CMK (cell line): ENCODE data around the gene LPP.

ENCODE experiments used
- DNase-seq: peaks from one replicate; pipeline ENCODE4 v3.0.0-alpha.2; 2010; ENCODE audit warnings: low read depth

The LPP gene

DNA sequence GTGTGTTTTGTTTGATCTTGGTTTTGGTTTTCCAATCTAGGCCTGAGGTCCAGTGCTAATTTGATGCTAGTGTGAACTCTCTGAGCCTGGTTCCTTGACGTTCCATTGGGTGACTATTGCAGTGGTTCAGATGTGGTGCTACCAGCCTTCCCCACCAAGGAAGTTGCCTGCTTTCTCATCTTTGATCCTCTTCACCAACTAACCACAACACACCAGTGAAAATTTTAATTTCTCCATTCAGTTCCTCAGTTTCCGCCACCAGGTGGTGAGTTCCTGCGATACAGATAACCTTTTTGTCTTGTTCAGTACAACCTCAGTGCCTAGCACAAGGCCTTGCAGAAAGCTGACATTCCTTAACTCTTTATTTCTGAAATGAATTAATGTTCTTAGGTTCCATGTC, 680.4 kb downstream of the LPP start:
- DNase-seq = no peak

DNA sequence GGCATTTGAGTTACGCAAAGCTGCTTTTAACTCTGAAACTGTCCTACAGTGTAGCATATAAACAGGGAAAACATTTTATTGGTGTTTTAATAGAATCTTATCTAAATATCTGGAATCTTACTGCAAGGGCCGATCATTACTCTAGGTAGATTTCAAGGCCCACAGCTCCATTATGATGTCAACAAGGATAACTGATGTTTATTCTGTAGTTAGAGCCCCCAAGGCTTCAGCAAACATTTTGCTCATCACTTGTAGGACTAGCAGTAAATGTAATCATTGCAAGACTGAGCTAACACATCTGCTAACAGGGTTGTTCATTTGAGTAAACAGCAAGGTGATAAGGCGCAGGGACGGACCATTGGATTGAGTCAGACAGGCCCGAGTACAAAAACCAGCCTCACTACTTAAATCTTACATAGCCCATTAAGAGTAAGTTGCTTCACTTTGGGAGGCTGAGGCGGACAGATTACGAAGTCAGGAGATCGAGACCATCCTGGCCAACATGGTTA, 685.3 kb downstream of the LPP start:
- no peak for DNase-seq

DNA sequence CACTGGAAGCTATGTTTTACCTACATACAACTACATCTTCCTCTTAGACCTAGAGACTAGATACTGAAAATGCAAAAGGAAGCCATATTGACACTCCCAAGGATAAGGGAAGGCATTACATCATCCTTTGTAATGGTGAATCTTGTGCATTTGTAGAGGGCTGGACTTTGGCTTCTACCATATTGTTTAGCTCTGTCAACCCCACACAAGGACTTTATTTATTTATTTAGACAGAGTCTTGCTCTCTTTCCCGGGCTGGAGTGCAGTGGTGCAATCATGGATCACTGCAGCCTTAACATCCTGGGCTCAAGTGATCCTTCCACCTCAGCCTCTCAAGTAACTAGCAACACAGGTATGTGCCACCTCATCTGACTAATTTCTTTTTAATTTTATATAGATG, 686.3 kb downstream of the LPP start:
- no peak for DNase-seq

DNA sequence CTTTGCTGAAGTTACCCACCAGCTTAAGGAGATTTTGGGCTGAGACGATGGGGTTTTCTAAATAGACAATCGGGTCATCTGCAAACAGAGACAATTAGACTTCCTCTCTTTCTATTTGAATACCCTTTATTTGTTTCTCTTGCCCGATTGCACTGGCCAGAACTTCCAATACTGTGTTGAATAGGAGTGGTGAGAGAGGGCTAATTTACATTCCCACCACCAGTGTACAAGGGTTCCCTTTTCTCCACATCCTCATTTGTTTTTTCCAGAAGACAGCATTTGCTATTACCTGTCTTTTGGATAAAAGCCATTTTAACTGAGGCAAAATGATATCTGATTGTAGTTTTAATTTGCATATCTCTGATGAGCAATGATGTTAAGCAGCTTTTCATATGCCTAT, 687.9 kb downstream of the LPP start:
- no peak for DNase-seq

DNA sequence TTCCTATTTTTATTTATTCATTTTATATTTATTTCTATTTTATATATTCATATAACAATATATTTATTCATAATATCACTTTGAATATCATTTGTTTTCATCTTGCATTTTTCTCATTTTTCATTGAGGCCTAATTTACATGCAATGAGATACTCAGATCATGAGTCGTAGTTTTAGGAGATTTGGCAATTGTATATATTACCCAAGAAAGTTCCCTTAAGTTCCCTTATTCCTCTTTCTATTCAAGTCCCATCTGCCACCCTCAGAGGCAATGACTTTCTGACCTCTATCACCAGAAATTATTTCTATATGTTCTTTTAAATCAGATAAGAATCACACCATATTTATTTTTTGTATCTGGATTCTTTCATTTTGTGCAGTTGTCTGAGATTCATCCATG, 688.7 kb downstream of the LPP start:
- DNase-seq = no peak

DNA sequence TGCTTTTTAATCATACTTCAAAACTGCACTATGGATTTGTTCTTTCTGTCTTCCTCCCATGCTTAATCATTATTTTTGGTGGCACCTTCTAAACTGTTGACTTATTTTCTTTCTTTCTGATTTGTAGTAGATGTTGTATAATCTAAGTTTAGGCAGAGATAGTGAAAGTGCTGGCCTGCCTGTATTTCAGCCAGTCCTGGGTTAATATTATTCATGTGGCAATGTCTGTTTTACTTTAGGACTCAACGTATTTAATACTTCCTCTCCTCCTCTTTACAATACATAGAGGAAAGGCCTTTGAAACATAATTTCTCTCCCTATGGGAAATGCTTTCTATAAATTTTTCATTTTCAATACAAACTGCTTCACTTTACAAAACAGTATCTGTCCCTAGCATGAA, 690.1 kb downstream of the LPP start:
- DNase-seq = no peak

DNA sequence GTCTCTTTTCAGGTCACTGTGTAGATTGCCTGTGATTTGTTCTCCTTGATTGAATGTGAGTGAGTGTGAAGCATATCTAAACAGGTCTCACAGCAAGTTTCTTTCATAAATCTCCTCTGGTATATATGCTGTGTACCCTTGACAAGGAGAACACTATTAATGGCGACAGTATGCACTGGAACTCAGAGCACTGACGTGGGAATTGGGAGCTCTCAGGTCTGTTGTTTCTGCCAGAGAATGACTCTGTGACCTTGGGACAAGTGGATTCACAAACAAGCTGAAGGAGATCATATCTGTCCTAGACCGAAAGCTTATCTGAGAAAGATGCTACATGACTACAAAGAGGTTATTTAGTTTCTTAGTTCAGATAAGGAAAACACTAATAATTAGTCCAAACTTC, 691.6 kb downstream of the LPP start:
- DNase-seq = no peak

DNA sequence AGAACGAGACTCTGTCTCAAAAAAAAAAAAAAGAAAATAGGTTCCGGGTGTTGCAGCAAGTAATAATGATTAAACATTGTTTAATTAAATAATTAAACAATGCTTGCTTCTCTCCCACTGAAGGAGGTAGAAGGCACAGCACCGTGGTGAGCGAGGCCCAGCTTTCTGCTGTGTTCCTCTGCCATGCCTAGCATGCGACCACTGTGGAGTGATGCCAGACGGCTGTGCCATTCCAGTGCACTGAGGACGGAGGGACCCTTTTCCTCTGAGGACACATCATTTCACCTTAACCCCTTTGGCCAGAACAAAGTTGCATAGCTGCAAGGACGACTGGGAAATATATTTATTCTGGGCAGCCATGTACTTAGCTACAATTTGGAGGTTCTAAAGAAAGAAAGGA, 695.0 kb downstream of the LPP start:
- DNase-seq = no peak

DNA sequence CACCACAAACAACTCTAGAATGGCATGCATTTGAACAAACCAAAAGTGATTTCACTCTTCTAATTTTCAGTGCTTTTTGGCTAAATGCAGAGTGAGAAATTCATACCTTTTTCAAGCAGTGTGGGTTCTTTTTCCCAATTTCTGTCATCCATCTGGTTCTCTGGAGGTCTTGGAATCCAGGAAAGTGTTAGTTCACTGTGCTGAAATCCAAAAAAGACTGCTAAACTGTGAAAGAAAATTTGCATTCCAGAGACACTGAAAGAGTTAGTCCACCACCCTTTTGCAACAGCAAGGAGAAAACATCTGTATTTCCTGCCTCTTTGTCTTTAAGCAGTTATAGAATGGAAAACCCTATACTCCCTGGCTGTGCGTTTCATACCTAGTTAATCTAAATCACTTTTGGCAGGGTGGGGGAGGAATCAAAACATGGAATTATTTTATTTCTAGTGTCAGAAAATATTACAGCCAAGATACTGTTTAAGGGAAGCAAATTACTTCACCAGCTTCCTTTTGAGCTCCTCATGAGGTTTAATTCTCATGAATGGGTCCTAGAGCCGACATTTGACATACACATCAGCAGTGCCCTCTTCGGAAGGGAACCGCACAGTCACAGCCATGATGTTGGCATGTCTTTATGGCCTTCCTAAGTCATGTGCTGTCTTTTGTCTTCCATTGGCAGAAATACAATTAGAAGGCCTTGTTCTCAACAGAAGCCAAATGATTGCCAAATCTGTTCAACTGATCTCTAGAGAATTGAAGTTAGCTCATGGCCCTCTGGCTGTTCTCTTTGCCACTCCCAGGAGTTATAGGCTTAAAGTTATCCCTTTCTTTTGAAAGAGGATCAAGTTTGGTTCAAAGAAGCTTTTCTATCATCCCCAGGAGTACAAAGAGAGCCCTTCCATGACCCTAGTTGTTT, 700.2 kb downstream of the LPP start:
- no peak for DNase-seq

DNA sequence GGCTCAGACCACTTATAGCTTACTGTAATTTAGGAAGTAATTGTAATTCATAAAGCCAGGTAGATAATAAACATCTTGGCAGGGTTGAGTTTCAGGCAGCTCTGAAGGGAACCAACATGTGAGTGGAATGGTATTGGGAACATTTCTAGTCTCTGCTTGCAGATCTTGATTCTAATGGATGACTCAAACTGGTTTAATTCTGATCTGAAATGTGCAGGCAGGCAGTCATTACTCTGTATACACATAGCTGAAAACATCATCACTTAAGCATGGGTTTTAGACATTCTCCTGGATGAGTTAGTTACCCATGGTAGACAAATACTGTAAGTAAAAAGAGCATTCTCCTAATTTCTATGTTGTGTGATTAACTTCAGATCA, 700.8 kb downstream of the LPP start:
- DNase-seq = no peak

DNA sequence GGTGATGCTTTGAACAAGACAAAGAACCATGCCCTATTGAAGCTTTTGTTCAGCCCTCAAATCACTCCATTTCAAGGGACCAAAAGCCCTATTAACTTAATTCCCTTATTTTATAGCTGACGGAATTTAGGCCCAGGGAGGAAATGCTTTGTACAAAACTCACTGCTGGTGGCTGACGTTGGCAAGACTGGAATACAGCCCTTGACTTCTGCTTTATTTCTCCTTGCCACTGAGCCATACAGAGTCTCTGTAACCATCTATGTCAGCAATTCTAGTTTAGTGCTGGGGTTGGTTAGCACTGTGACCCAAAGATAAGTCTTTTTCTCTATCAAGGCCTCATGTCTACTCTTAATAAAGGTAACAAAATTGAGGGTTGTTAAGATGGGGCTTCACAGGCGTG, 701.7 kb downstream of the LPP start:
- DNase-seq = no peak

DNA sequence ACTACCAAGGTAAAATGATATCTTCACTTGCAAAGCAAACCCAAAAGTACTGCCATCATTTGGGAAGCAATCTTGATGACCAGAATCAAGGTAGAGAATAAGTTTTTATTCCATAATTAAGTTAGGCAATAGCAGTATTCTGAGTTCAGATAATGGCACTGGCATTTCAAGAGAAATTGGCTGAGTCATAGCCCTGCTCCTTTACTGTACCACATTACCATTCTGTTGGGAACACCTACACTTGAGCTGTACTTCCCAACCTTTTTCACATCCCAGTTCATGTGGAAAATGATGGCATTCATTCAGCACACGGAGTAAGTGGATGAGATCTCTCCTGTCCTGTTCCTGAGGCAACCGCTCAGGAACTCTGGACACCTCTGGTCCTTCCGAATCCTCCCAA, 706.2 kb downstream of the LPP start:
- DNase-seq = no peak

DNA sequence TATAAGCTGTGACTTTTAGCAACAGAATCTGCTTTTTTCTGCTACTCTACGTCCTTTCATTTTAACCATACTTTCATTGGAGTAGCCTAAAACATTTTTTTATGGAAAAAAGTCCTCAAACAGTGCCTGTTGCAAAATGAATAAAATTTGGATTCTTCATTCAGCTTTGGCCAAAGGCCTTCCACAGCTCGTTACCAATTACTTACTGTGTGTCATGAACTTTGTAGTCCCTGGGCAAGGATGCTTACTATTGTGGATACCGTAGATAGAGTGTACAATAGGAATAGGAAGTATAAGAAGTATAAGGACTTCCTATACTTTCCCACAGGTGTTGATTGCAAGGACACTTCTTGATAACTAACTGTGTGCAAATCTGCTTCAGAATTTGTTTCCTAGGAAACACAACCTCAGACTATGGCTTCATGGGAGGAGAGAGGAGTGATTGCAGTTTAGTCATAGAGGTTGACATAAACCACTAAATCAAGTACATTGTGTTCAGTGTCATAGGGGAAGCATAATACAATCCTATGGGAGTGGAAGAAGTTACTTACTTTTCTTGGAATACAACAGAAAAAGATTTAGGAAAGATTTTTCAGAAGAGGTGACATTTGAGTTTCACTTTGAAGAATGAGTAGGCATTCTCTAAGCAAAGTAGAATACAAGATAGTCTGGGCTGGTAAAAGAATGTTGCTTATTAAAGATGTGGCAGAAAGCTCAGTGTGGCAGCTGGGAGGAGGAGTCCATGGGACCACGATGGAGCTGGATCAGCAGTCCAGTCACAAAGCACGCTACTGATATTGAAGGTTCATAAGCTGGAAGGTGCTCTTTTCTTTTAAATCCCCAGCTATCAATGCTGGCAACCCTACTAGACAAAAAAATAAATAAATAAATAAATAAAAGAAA, 708.1 kb downstream of the LPP start:
- no peak for DNase-seq

DNA sequence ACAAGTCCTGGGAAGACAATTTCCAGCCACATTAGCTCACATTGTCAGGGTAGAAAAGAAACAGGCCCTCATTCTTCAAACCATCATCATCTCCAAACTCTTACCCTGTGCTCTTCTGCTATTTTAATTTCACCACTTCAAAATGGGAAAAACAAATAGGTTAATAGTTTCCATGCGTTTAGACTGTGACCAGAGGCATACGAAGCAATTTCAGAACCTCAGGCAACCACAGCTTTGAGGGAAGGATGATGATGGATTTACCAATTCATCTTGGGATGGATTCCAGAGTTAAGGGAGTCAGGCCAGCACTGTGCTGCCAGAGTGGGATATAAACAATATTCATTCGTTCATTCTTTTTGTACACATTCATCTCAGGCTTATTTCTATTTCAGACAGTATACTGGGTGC, 710.0 kb downstream of the LPP start:
- DNase-seq = no peak

DNA sequence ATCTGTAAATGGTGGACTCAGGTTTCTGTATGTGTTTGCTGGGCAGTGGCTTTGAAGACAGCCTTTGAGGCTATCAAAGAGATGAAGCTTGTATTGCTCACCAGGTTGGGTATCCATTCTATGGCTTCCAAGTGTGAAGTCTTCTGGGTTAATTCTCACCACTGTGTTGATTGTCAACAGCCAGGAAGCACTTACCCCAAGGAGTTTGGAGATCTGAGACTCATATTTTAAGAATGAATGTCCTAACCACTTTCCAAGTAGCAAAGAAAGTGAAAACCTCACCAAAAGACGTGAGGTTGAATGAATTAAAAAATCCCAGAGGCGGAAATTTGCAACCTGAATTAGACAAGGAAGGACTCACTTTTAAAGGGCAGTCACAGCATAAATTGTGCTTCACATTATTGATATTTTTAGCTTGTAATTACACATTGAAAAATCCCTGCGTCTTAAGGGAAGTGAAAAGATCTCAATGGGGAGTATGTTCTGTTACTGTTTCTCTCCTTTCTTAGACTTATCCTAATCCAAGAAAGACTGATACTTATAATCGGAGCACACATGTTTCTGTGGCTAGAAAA, 713.8 kb downstream of the LPP start:
- no peak for DNase-seq

DNA sequence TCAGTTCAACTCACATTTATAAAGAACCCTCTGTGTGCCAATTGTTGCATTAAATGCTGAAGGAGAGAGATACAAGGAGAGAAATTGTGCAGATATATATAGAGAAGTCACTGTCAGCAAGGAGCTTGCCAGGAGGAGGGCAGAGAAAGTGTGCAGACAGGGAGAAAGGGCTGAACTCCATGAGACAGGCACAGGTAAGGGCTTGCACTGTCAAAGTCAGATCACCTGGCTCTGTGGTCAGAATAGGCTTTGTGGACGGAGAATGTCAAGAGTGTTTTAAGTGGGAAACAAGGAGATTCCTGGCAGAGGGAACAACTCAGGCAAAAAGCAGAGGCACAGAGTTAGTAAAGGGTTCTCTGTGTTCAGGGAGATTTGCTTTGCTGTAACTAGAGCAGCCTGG, 714.8 kb downstream of the LPP start:
- DNase-seq = no peak

DNA sequence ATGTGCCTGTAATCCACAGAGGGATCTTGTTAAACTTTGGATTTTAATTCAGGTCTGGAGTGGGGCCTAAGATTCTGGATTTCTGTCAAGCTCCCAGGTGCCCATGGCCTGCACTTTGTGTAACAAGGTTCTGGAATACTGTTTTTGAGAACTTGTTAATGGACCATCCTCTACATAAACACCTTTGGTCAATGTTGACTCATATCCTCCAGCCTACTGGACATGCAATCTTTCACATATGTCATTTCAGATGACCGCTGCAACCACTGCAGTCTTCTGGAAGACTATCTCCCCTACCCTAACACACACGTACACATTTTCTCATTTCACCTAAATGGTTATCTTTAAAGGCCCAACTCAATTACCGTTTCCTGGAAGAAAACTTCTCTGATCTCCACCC, 715.7 kb downstream of the LPP start:
- DNase-seq = no peak

DNA sequence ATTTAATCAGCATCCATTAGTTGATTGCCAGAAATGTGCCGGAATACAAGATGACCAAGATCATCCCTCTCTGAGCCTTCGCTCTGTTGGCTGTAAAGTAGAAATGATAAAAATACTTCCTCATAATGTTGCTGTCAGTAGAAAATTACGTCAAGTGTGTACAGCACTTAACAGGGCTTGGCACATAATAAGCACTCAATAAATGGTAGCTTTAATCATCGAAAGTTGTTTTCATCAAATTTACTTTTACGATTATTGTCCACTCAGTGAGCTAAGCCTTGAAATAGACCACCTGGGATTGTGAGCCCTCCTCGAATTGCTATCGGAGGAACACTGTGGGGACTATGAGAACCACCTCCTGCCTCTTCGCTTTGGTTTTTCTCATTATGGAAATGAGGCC, 716.5 kb downstream of the LPP start:
- no peak for DNase-seq

DNA sequence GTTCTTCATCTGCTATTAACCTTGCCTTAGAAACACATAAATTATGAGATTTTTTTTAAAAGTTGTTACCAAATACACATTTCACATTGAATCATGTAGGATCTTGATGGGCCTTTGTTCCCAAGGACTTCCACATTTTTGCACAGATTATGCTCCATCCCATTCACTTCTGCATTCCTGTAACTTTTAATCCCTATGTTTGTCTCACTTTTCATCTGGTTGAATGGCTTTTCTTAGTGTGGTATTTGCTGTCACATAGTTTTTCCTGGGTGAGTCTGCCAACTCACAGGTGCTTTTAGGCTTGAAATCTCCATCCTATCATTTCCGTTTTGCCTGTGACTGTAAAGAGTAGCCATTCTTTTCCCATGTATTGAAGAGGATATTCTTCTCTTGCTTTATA, 720.6 kb downstream of the LPP start:
- DNase-seq = no peak

DNA sequence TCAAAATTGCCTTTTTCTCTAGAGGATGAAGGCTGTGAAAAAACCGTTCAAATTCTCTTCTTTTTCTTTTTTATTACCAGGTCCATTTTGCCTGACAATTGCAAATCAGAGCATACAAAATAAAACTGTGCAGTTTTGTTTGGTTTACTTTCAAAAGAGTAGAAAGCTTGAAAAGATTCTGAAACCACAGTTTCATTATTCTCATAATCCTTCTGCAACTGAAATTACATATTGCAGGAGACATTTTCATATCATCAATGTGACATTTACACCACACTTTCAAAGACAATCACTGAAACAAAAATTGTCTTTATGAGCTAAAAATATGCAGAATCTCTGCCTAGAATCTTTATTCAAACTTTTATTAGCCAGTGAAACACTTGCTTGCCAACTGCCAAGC, 721.5 kb downstream of the LPP start:
- no peak for DNase-seq

DNA sequence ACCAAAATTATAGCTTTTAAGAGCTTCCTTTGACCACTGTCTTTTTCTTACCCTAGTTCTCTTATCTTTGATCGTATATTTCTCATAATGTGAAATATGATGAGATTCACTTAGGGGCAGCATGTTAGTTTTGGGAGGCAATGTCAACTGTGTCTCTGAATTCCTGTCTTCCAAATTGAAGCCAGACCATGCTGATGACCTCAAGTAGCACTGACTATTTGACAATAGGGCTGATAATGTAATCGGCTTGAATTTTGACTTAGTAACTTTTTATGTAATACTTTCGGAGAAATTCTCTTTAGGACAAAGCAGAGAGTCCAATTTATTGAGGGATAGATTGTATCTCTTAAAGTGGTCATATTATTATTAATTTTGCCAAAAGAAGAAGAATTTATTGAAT, 722.4 kb downstream of the LPP start:
- DNase-seq = no peak

DNA sequence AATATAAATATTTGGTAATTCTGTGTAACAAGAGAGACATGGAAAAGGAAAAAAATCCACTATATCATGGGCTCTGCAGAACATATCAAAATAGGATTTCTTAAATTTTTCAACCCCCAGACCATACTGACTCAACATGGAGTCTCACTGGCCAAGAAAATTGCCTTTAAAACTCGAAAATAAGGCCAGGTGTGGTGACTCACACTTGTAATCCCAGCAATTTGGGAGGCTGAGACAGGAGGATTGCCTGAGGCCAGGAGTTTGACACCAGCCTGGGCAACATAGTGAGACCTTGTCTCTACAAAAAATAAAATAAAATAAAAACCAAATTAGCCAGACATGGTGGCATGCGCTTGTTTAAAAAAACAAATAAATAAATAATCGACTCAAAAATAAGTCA, 723.4 kb downstream of the LPP start:
- no peak for DNase-seq

DNA sequence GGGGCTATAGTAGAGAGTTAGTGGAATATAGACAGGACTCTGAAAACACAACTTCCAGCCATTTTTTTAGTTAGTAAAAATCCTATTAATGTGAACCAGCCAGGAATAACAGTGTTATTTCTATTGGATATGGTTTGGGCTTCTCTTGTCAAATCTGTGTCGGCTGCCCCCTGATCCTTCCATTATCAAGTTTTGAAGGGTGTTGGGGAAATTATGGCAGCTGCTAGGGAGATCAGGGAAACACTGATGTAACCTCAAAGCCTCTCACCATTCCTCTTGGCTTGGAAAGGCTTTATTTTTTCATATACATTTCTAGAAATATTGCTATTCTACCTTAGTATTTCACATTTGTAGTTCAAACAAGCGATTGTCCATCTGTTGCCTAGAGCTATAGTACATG, 724.1 kb downstream of the LPP start:
- no peak for DNase-seq
